CD4-positive, alpha-beta T cell treated with Interleukin-15 for 4 hours (primary cell): ENCODE data around the gene PPA2.
"Not testable (repeated sequence)": the region's sequence is repeated elsewhere in the genome, so short reads cannot be mapped to it uniquely, and the experiment has no call there.

Experiments
- DNase-seq: peaks from one replicate; pipeline ENCODE4 v3.0.0-alpha.2; 2020; ENCODE audit warnings: low spot score

The PPA2 gene

DNA sequence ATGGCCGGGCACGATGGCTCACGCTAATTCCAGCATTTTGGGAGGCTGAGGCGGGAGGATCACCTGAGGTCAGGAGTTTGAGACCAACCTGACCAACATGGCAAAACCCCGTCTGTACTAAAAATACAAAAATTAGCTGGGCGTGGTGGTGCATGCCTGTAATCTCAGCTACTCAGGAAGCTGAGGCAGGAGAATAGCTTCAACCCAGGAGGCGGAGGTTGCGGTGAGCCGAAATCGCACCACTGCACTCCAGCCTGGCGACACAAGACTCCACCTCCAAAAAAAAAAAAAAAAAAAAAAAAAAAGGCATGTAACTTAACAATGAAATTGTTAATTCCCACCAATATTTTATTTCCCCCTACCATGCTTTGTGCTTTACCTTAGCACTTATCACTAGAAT, 15.3 kb downstream of the PPA2 start:
- DNase-seq: not testable (repeated sequence)

DNA sequence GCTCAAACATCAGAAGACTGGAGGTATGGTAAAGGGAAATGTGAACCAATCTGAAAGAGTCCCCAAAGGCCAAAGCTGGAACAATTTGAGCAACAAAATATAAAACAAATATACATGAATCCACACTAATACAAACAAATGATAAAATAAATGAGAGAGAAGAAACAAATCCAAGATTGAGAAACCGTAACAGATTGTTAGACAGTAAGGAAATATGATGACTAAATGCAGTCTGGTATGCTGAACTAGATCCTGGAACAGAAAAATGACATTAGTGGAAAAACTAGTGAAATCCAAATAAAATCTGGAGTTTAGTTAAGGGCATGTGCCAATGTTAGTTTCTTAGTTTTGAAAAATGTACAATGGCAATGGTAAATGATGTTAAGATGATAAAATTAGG, 15.9 kb downstream of the PPA2 start:
- DNase-seq: no peak

DNA sequence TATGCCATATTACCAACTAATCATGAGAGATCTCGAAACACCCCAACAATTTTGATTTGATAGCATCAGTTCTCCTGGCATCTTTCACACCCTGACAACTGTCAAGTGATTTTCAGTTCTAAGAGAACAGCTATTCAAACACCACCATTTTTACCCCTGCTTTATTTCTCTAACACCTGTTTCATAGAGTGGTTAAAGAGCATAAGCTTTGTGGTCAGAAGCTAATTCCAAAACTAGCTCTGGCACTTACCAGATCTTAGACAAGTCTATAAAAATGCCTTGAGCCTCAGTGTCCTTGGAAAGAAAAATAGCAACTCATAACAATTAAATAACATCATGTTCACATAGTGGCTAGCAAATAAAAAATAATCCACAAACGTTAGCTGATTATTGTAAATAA, 17.9 kb downstream of the PPA2 start:
- no peak for DNase-seq

DNA sequence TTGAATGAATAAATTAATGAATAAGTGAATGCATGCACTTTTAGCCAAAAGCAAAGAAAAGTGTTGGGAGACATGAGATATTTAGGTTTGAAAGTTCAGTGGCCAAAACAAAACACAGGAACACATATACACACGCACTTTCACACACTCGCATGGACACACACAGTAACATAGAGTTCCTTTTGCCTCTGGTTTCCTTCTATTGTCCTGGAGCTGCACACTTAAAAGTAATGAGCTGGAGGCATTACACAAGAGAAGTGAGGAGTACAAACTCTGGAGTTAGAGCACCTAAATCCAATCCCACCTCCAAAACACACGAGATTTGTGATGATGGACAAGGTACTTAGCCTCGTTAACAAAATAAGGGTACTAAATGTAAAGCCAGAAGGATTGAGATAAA, 18.7 kb downstream of the PPA2 start:
- no peak for DNase-seq

DNA sequence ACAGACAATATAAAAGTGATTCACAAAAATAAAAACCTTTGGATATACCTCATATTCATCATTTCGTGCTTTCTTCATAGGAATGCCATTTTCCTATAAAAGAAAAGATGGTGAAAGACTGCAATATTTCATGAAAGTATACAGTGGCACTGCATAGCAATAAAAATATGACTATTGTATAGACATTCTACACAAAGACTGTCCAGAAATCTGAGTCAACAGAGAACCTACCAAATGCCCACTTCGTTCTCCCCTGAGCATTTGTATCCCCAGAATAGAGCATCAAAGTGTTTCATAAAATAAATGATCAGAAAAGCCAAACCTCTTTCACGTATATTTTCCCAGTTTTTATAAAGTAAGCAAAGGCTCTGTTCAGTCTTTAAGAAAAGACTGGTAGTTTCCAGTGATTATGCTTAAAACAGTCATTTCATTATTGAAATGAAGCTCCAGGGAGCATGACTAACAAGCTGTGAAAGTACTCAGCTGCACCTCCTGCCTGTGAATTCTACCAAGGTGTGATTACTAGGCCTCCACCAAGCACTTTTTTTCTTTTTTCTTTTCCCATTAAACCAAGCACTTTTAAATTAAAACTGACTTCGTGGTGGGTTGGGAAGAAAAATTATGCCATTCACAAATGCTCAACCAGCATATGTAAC, 20.2 kb downstream of the PPA2 start:
- no peak for DNase-seq

DNA sequence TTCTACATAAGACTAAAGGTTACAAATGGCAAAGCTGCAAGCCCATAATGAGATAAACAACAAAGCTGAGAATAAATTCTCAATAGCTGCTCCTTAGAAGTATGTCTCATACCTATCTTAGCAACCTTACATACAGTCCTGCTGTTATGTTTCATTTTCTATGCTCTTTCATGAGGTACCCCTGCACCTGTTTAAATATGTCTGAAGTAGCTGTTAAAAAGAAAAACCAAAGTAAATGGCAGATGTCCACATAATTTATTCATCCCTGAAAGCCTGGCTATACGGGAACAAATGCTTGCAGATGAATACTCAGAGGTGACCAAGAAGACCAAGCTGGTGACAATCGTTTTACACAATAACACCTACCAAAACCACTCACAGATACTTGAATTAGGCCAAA, 22.5 kb downstream of the PPA2 start:
- DNase-seq: no peak

DNA sequence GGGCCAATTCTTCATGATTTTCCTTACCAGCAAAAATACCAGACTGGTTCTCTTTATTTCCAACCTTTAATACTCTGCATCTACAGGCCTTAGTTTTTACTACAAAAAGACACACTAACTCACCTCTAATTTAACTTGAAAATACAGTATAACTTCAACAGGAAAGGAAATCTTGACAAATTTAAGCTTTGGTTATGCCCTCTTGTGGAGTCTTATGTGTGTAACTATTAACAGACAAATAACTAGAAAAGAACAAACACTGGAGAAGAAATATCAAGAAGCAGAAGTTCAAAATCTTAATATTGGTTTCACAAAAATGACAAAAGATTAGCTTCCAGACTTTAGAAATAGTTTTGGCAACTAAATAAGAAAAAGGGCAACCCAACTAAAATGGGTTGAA, 33.0 kb downstream of the PPA2 start:
- no peak for DNase-seq

DNA sequence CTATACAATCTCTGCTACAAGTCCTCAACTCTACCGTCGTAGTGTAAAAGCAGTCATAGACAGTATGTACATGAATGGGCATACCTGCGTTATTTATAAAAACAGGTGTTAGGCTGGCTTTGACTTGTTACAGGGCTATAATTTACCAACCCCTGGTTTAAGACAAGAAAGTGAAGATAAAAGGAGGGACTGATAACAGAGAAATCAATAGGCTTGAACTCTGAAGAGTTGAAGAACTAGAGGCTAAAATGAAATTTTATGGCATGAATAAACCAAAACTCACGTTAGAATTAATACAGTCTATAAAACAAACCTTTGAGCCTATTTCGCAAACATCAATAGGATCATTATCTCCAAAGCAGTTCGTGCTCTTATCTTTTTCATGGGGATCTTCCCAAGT, 36.2 kb downstream of the PPA2 start:
- DNase-seq: no peak

DNA sequence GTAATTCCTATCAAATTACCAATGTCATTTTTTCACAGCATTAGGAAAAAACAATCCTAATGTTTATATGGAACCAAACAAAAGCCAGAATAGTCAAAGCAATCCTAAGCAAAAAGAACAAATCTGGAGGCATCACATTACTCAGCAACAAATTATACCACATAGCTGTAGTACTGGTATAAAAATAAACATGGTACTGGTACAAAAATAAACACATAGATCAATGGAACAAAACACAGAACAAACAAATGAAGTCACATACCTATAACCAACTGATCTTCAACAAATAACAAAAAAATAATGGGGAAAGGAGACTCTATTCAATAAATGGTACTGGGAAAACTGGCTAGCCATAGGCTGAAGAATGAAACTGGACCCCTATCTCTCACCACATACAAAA, 37.4 kb downstream of the PPA2 start:
- no peak for DNase-seq

DNA sequence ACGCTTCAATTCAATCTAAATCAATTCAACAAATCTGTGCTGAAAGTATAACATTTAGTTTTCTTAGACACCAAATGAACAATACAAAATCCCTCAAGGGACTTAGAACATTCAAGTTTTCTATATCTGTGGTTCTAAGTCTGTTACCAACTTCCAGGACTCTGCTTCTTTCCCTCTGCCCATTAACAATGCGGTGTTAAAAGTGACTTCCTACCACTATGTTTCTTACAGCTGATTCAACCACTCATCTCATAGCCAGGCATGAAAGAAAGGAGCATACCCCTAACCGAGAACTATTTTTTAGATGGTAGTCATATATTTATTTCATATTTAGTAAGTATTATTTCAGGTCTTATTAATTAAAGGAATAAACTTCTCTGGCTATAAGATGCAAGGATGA, 38.9 kb downstream of the PPA2 start:
- no peak for DNase-seq

DNA sequence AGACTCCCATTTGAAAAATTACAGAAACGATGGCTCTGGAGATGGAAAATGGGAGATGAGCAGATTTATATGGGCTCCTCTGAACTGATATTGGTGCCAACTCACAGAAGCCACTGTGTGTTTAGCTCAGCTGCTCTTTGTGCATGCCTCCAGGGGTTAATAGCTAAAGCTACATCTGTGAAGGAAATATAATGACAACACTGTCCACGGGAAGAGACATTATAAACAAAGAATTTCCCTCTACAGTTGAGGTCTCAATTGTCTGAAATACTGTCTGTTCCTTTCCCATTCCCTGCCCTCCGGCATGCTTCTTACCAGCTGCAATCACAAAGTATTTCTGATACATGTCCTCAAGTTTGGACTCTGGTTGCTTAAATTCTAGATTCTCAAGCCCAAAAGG, 40.4 kb downstream of the PPA2 start:
- DNase-seq: no peak

DNA sequence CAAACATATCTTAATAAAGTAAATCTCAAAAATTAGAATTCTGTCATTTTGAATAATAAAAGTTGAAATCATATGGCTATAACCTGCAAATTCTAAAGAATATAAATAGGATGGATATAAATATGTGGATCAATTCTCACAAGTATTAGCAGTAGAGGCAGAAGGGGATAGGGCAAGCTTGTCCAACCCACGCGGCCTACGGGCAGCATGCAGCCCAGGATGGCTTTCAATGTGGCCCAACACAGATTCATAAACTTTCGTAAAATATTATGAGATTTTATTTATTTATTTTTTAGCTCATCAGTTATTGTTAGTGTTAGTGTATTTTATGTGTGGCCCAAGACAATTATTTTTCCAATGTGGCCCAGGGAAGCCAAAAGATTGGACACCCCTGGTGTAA, 41.4 kb downstream of the PPA2 start:
- no peak for DNase-seq

DNA sequence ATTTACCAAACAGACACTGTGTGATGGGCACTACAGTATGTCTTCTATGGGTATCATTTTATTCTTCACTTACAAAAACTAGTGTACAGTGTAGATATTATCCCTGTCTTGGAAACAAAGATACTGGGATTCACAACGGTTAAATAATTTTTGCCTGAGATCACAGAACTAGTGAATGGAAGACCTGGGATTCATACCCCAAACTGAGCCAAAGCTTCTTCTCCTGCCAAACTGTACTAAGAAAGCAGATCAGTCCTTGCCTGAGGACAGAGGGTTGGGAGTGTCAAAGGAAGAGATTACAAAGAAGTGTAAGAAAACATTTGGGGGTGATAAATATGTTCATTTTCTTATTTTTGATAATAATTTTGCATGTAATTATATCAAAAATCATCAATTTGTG, 43.1 kb downstream of the PPA2 start:
- no peak for DNase-seq

DNA sequence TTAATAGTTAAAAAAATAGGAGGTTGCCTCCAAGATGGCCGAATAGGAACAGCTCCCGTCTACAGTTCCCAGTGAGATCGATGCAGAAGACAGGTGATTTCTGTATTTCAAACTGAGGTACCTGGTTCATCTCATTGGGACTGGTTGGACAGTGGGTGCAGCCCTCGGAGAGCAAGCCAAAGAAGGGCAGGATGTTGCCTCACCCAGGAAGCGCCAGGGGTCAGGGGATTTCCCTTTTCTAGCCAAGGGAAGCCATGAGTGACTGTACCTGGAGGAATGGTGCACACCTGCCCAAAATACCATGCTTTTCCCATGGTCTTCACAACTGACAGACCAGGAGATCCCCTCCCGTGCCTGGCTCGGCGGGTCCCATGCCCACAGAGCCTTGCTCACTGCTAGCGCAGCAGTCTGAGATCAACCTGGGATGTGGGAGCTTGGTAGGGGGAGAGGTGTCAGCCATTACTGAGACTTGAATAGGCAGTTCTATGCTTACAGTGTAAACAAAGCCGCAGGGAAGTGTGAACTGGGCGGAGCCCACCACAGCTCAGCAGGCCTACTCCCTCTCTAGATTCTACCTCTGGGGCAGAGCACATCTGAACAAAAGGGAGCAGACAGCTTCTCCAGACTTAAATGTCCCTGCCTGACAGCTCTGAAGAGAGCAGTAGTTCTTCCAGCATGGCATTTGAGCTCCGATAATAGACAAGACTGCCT, 47.5 kb downstream of the PPA2 start:
- DNase-seq: no peak

DNA sequence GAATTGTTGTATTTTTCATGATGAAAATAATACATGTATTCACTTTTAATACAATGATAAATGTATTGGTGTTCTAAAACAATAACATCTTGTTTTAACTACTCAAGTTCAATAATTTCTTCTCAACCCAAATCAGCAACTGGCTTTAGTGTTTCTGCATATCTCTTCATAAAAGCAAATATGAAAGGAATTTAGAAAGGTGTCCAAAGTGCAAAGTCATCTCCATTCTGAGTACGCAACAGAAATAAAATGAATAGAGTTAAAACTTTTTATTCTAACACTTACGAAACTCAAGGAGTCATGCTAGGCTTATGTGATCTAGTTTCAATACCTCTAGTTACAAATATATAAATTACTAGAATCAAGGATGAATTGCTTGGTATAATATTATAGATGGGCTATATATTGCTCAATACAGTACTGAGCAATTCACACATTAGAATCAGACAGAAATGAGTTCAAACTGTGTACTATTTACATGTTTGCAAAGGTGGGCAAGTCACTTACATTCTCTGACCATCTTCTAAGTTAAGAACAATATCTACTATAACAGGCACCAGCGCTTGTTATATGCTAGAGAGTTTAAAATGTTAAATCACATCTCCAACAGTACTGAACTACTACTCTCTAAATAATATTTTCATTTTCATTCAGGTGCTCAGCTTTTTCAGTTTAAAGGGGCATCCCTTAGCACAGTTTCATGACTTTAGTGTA, 51.5 kb downstream of the PPA2 start:
- no peak for DNase-seq

DNA sequence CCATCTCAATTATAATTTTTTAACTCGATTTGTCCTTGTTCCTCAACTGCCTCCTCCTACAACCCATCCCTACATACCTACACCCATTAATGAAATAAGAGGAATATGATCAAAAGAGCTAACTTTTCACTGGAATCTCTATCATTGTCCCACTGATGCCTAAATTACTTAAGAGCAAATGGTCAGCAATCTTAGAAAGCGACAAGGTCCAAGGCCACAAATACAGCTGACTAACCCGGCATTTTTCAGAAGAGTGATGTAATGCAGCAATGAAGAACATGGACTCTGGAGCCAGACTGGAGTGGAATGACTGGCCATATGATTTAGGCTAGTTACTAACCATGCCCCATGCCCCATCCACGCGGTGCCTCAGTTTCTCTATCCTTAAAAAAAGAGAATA, 56.2 kb downstream of the PPA2 start:
- no peak for DNase-seq

DNA sequence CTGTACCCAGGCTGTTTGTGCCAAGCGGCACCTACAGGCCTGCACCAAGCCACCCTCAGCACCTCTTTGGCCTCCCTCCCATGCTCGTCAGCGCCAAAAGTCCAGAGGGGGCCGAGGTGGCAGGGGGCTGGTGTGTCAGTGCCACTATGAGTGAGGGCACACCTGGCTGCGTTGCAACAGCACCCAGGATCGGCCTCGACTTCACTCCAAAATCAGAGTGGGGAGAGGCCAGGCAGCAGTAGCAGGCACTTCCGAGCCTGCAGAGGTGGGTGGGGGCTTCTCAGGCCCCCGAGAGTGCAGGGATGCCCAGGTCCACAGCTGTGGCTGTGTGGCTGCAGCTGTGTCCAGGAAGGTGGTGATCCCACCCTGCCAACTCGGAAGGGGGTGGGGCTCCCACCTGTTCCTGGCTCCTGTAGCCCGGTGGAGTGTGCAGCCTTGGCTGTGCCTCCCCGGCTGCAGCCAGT, 58.5 kb downstream of the PPA2 start:
- no peak for DNase-seq

DNA sequence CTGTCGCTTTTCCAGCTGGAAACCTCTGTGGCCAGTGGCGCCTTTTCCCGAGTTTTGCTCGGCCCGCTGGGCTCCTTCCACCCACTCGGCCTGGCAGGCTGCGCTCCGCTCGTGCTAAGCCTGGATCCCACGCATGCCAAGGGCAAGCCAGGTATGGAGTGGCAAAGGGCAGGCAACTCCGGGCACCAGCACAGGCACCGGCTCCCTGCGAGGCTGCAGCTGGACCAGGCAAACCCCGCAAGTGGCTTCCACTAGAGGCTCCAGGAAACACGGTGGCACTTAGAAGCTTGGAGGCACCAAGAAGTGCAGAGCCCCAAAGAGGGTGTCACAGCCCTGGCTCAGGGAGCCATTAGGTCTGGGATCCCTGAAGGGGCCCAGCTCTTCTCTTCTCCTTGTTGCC, 59.5 kb downstream of the PPA2 start:
- no peak for DNase-seq

DNA sequence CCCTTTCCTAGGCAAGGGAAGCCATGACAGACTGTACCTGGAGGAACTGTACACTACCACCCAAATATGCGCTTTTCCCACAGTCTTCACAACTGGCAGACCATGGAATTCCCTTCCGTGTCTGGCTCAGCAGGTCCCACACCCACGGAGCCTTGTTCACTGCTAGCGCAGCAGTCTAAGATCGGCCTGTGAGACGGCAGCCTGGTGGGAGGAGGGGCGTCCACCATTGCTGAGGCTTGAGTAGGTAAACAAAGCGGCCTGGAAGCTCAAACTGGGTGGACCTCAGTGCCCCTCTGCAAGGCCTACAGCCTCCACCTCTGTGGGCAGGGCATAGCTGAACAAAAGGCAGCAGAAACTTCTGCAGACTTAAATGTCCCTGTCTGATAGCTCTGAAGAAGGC, 64.7 kb downstream of the PPA2 start:
- not testable (repeated sequence) for DNase-seq

DNA sequence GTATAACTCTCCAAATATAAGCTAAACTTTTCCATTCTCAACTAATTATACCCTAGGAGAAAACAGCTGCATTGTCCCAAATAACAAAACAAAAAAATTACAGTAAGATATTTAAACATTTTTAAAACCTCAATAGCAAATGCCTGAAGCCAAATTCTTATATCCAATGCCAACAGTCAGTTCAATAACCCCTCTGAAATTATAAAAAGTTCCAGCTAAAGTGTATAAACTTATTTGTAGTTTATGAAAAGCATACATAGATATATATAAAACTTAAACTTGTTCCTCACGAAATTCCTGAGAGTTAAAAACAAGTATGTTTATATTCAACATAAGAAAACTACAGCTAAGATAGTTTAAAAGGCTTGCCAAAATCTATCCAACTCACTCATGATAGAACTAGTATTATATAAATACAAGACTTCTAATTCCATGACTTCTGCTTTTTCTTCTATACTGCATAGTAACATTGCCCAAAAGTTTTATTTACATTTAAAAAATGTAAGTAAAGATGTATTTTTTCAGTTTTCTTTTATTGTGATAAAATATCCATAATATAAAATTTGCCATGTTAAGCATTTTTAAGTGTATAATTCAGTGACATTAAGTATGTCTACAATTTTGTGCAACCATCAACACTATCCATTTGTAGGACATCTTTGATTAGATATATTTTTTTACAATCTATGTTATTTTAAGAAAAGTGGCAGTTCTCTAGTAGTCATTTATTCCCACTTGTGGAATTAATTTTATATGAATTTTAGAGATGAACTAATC, 72.8 kb downstream of the PPA2 start:
- no peak for DNase-seq

DNA sequence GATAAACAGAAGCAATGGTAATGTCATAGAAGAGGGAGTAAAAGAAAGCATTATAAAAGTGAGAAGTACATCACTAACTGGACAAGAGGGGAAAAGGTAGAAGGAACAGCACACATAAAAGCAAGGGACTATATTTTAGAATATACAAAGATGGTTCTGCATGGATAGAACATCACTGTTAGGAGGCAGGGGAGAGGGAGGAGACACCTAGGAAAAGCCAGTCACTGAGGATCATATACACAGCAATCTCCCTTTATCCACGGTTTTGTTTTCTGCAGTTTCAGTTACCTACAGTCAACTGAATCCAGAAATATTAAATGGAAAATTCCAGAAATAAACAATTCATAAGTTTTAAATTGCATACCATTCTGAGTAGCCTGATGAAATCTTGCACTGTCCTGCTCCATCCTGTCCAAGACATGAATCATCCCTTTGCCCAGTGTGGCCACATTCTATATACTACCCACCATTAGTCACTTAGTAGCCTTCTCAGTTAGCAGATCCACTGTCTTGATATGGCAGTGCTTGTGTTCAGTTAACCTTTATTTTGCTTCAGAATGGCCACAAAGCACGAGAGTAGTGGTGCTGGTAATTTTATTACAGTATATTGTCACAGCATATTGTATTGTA, 74.2 kb downstream of the PPA2 start:
- no peak for DNase-seq

DNA sequence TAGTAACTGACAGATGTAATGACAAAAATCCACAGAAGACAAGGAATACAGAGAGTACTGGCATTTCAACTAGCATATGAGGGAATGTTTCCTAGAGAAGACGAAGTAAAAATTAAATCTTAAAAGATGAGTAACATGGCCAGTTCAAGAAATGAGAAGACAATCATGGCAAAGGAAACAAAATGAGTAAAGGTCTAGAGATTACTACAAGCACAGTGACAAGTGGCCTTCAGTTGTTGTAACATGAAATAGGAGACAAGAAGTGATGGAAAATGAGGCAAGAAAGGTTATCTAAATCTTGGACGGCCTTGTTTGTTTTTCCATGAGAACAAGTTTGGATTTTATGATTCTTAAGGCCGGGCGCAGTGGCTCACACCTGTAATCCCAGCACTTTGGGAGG, 81.0 kb downstream of the PPA2 start:
- DNase-seq: no peak
